Neural progenitor cell (in vitro differentiated cells): Measurements from ENCODE around the gene ARHGEF18. TPM values are rescaled to one million over a fixed set of nuclear protein-coding genes. Genes with fewer than 3 reads are reported as not detected.

Source experiments
- DNase-seq: peaks from one replicate; pipeline ENCODE4 v3.0.0-alpha.2; 2016; ENCODE audit warnings: low spot score
- H2AFZ ChIP-seq: fragments of 200-600 bp; sonication (generic); replicated peaks from 2 replicates; pipeline ENCODE4 v1.6.1; 2016; ENCODE audit warnings: antibody characterized with exemption
- H3F3A ChIP-seq: fragments of 200-600 bp; sonication (generic); 2 replicates; pipeline ENCODE4 v1.6.1; 2016; ENCODE audit warnings: antibody characterized with exemption, low read depth
- H3K27ac ChIP-seq: fragments of 200-600 bp; sonication (generic); 2 replicates; pipeline ENCODE4 v1.5.1; 2016; ENCODE audit warnings: mild to moderate bottlenecking
- H3K27me3 ChIP-seq: fragments of 200-600 bp; sonication (generic); 2 replicates; pipeline ENCODE4 v1.6.1; 2016; ENCODE audit warnings: mild to moderate bottlenecking, moderate library complexity
- H3K36me3 ChIP-seq: fragments of 200-600 bp; sonication (generic); 2 replicates; pipeline ENCODE4 v1.5.1; 2016
- H3K4me1 ChIP-seq: fragments of 200-600 bp; sonication (generic); 2 replicates; pipeline ENCODE4 v1.6.1; 2016; ENCODE audit warnings: mixed run types
- H3K4me2 ChIP-seq: fragments of 200-600 bp; sonication (generic); 2 replicates; pipeline ENCODE4 v1.6.1; 2016
- H3K4me3 ChIP-seq: fragments of 200-600 bp; sonication (generic); 2 replicates; pipeline ENCODE4 v1.5.1; 2016
- H3K79me2 ChIP-seq: fragments of 200-600 bp; sonication (generic); 2 replicates; pipeline ENCODE4 v1.6.1; 2016; ENCODE audit warnings: low read depth
- H3K9ac ChIP-seq: fragments of 200-600 bp; sonication (generic); 2 replicates; pipeline ENCODE4 v1.6.1; 2016
- H3K9me3 ChIP-seq: fragments of 200-600 bp; sonication (generic); 2 replicates; pipeline ENCODE4 v1.5.1; 2016; ENCODE audit warnings: low read depth
- H4K20me1 ChIP-seq: fragments of 200-600 bp; sonication (generic); 2 replicates; pipeline ENCODE4 v1.6.1; 2016; ENCODE audit warnings: low read depth
- H3K27ac Mint-ChIP-seq: 3 replicates; pipeline ENCODE4 v1.8.0; 2021; ENCODE audit warnings: mixed read lengths
- H3K27me3 Mint-ChIP-seq: 2 replicates; pipeline ENCODE4 v1.8.0; 2022; ENCODE audit warnings: low read depth, mild to moderate bottlenecking, inconsistent platforms, moderate library complexity, mixed read lengths; ENCODE audit not compliant: insufficient read depth
- H3K36me3 Mint-ChIP-seq: 3 replicates; pipeline ENCODE4 v1.8.0; 2021; ENCODE audit warnings: mixed read lengths
- H3K4me1 Mint-ChIP-seq: 3 replicates; pipeline ENCODE4 v1.8.0; 2021; ENCODE audit warnings: mixed read lengths
- H3K4me3 Mint-ChIP-seq: 3 replicates; pipeline ENCODE4 v1.8.0; 2021; ENCODE audit warnings: mild to moderate bottlenecking, moderate library complexity, mixed read lengths
- H3K9me3 Mint-ChIP-seq: 3 replicates; pipeline ENCODE4 v1.8.0; 2020; ENCODE audit warnings: mixed read lengths
- EZH2 ChIP-seq: fragments of 200-600 bp; sonication (generic); IDR thresholded peaks from 2 replicates; pipeline ENCODE4 v1.6.1; 2017; ENCODE audit warnings: antibody characterized with exemption, mild to moderate bottlenecking, moderate library complexity
- EZH2phosphoT487 ChIP-seq: fragments of 200-600 bp; sonication (generic); IDR thresholded peaks from 2 replicates; pipeline ENCODE4 v1.6.1; 2017; ENCODE audit warnings: antibody characterized with exemption
- total RNA-seq: library from RNA; depleted of rRNA; stranded (reverse); fragments of >200 nt; gene quantifications from 2 replicates; pipeline ENCODE4 v1.2.3, GENCODE V29; 2015; ENCODE audit warnings: low replicate concordance
- TF ChIP-seq, protein P1 (sequence below): fragments of 200-600 bp; sonication (generic); IDR thresholded peaks from 2 replicates; pipeline ENCODE4 v1.5.1; 2017; ENCODE audit warnings: antibody characterized with exemption, mild to moderate bottlenecking

ARHGEF18 gene
- total RNA-seq, 1 donor from 2014 or later: 13.6 TPM

DNA sequence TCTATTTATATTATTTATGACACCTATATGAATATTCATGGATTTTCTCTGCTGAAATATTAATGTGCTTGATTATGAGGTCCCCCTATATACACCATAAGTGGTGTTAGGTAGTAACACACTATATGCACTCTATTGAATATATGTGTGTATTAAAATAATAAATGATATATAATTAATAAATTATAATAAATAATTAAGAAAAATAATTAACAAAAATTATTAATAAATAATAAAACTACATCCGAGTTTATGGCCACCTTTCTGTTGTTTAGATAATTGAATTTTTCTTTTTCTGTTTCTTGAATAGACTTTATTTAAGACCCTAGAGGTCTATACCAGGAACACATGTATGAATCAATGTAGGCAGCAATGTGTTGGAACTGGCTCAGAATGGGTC, 20.9 kb upstream of the ARHGEF18 start:
- Mint-ChIP-seq H3K4me1 (no peaks in the 10 kb centered on the region), H3K27ac (no peak overlapping the region), H3K36me3 (no peaks in the 10 kb centered on the region), H3K9me3 (peaks cover 5% of the 10 kb centered on the region), H3K4me3 (no peak overlapping the region), H3K27me3 (no peaks in the 10 kb centered on the region)
- Histone ChIP-seq H3K4me1 (no peaks in the 10 kb centered on the region), H3K4me3 (no peak overlapping the region), H2AFZ (no peak overlapping the region), H3K9ac (no peak overlapping the region), H3K9me3 (no peaks in the 10 kb centered on the region), H3F3A (no peaks in the 10 kb centered on the region), H3K4me2 (no peak overlapping the region), H4K20me1 (no peaks in the 10 kb centered on the region), H3K27me3 (no peaks in the 10 kb centered on the region), H3K36me3 (no peaks in the 10 kb centered on the region), H3K27ac (no peak overlapping the region), H3K79me2 (no peaks in the 10 kb centered on the region)
- TF ChIP-seq, protein P1, sequence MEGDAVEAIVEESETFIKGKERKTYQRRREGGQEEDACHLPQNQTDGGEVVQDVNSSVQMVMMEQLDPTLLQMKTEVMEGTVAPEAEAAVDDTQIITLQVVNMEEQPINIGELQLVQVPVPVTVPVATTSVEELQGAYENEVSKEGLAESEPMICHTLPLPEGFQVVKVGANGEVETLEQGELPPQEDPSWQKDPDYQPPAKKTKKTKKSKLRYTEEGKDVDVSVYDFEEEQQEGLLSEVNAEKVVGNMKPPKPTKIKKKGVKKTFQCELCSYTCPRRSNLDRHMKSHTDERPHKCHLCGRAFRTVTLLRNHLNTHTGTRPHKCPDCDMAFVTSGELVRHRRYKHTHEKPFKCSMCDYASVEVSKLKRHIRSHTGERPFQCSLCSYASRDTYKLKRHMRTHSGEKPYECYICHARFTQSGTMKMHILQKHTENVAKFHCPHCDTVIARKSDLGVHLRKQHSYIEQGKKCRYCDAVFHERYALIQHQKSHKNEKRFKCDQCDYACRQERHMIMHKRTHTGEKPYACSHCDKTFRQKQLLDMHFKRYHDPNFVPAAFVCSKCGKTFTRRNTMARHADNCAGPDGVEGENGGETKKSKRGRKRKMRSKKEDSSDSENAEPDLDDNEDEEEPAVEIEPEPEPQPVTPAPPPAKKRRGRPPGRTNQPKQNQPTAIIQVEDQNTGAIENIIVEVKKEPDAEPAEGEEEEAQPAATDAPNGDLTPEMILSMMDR: no peak
- no peak for TF ChIP-seq EZH2
- TF ChIP-seq EZH2phosphoT487: no peak
- DNase-seq: no peak

GRCh38 chr19:7328647-7329046, 20.1 kb upstream of the ARHGEF18 start:
- Histone ChIP-seq H3K36me3 (no peaks in the 10 kb centered on the region), H3K79me2 (no peaks in the 10 kb centered on the region), H3K4me2 (no peak overlapping the region), H3F3A (no peaks in the 10 kb centered on the region), H3K4me3 (no peak overlapping the region), H3K4me1 (no peaks in the 10 kb centered on the region), H2AFZ (no peak overlapping the region), H3K27me3 (no peaks in the 10 kb centered on the region), H4K20me1 (no peaks in the 10 kb centered on the region), H3K9ac (no peak overlapping the region), H3K27ac (no peak overlapping the region), H3K9me3 (no peaks in the 10 kb centered on the region)
- DNase-seq: no peak
- no peaks in the 10 kb centered on the region for H3K36me3 Mint-ChIP-seq
- peaks cover 5% of the 10 kb centered on the region for H3K9me3 Mint-ChIP-seq
- H3K27ac Mint-ChIP-seq: no peak overlapping the region
- TF ChIP-seq, protein P1: no peak
- TF ChIP-seq EZH2 (no peak), EZH2phosphoT487 (no peak)
- no peak overlapping the region for H3K4me3 Mint-ChIP-seq
- no peaks in the 10 kb centered on the region for H3K27me3 Mint-ChIP-seq
- no peaks in the 10 kb centered on the region for H3K4me1 Mint-ChIP-seq

DNA sequence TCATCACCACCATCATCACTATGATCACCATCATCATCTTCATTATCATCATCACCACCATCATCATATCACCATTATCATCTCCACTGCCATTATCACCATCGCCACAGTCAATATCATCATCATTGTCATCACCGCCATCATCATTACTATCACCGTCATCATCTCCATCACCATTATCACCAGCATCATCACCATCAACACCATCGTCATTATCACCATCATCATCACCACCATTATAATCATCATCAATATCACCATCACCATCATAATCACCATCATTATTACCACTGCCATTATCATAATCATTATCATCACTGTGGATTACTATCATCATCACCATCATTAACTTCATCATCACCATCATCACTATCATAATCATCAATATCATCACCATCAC, 17.3 kb upstream of the ARHGEF18 start:
- Histone ChIP-seq H3K27ac (no peak overlapping the region), H2AFZ (no peak overlapping the region), H3K9me3 (no peaks in the 10 kb centered on the region), H3K36me3 (no peaks in the 10 kb centered on the region), H3K4me3 (no peak overlapping the region), H4K20me1 (no peaks in the 10 kb centered on the region), H3K9ac (no peak overlapping the region), H3K4me2 (no peak overlapping the region), H3K4me1 (no peaks in the 10 kb centered on the region), H3F3A (no peaks in the 10 kb centered on the region), H3K27me3 (no peaks in the 10 kb centered on the region), H3K79me2 (no peaks in the 10 kb centered on the region)
- no peak overlapping the region for H3K4me3 Mint-ChIP-seq
- H3K4me1 Mint-ChIP-seq: no peaks in the 10 kb centered on the region
- peaks cover 2% of the 10 kb centered on the region for H3K9me3 Mint-ChIP-seq
- no peak for DNase-seq
- TF ChIP-seq EZH2phosphoT487 (no peak), EZH2 (no peak)
- TF ChIP-seq, protein P1: no peak
- no peaks in the 10 kb centered on the region for H3K36me3 Mint-ChIP-seq
- no peaks in the 10 kb centered on the region for H3K27me3 Mint-ChIP-seq
- no peak overlapping the region for H3K27ac Mint-ChIP-seq
